Panc1 (cell line): ENCODE measurements around the gene HES6. TPM values are rescaled to one million over a fixed set of nuclear protein-coding genes. Genes with fewer than 3 reads are reported as not detected.

Source experiments
- ATAC-seq: fragments of 200-7000 bp; cut with Tn5 transposase; 2 replicates; pipeline ENCODE4 v1.9.1; 2020; ENCODE audit warnings: mild to moderate bottlenecking, moderate library complexity
- BruUV-seq: library from RNA; stranded (reverse); fragments of 400-500 nt; replicated peaks from 2 replicates; lab custom pipeline; 2021; lab: Mats Ljungman, UMichigan
- CTCF ChIA-PET: fragments of 300-600 bp; sonication (Branson Sonifier 250); formaldehyde crosslinking; loops from one replicate; lab custom pipeline; 2022; ENCODE audit warnings: antibody characterized with exemption; lab: Charles Lee
- POLR2A ChIA-PET: fragments of 300-600 bp; sonication (Branson Sonifier 250); formaldehyde crosslinking; loops from one replicate; lab custom pipeline; 2022; ENCODE audit warnings: antibody characterized with exemption; lab: Charles Lee
- DNase-seq: peaks from one replicate; pipeline ENCODE4 v3.0.0-alpha.2; 2010; ENCODE audit warnings: low read depth, low spot score
- H3K27ac ChIP-seq: 2 replicates; pipeline ENCODE4 v1.5.1; 2011; ENCODE audit warnings: mild to moderate bottlenecking, low read length, inconsistent platforms
- H3K27me3 ChIP-seq: fragments of 200-500 bp; sonication (Bioruptor generic); 2 replicates; pipeline ENCODE4 v1.6.0; 2014; ENCODE audit warnings: low read length, inconsistent platforms; ENCODE audit not compliant: control insufficient read depth, insufficient read depth
- H3K36me3 ChIP-seq: fragments of 200-500 bp; sonication (Bioruptor generic); 2 replicates; pipeline ENCODE4 v1.5.1; 2014; ENCODE audit warnings: inconsistent platforms, mild to moderate bottlenecking, low read length, moderate library complexity; ENCODE audit not compliant: control insufficient read depth, insufficient read depth
- H3K4me1 ChIP-seq: 2 replicates; pipeline ENCODE4 v1.5.1; 2011; ENCODE audit warnings: inconsistent platforms, mild to moderate bottlenecking, low read length, moderate library complexity; ENCODE audit not compliant: control insufficient read depth, insufficient read depth
- H3K4me3 ChIP-seq, 2 experiments: 2 replicates each; pipeline ENCODE4 v1.5.1; 2011 to 2012; ENCODE audit warnings: low read depth in 2 of 2, low read length in 2 of 2, mild to moderate bottlenecking in 2 of 2, inconsistent platforms in 1 of 2, moderate library complexity in 1 of 2
- H3K9me3 ChIP-seq: fragments of 200-500 bp; sonication (Bioruptor generic); 2 replicates; pipeline ENCODE4 v1.5.1; 2014; ENCODE audit warnings: low read depth, mild to moderate bottlenecking, inconsistent platforms, low read length, moderate library complexity; ENCODE audit not compliant: control insufficient read depth, insufficient read depth
- CTCF ChIP-seq: fragments of 450-650 bp; IDR thresholded peaks from 2 replicates; pipeline ENCODE4 v1.5.1; 2017; ENCODE audit warnings: mild to moderate bottlenecking
- POLR2AphosphoS5 ChIP-seq: IDR thresholded peaks from 2 replicates; pipeline ENCODE4 v1.6.1; 2012; ENCODE audit warnings: mild to moderate bottlenecking, low read depth, low read length, moderate library complexity
- REST ChIP-seq, 2 experiments: IDR thresholded peaks; 2 replicates each; pipeline ENCODE4 v1.6.1; 2011 to 2012; ENCODE audit warnings: low read depth in 2 of 2, control low read depth in 1 of 2, low read length in 1 of 2, mild to moderate bottlenecking in 1 of 2, moderate library complexity in 1 of 2; ENCODE audit not compliant: insufficient read depth in 1 of 2
- SIN3A ChIP-seq: IDR thresholded peaks from 2 replicates; pipeline ENCODE4 v1.6.1; 2012; ENCODE audit warnings: low read depth, mild to moderate bottlenecking, low read length, moderate library complexity, borderline replicate concordance; ENCODE audit not compliant: insufficient read depth
- TCF7L2 ChIP-seq: IDR thresholded peaks from 2 replicates; pipeline ENCODE4 v1.6.1; 2011; ENCODE audit warnings: mild to moderate bottlenecking, low read depth, low read length, inconsistent platforms
- in situ Hi-C: cut with HindIII; loops from 2 replicates; pipeline ENCODE4 v1.10.0; 2016; ENCODE audit warnings: low sequenced_read_pairs, low pct_unique_long_range_greater_than_20kb
- intact Hi-C: fragments of 100-400 bp; cut with micrococcal nuclease; formaldehyde crosslinking; loops from one replicate; pipeline ENCODE4 v1.10.0; 2022; ENCODE audit not compliant: unreplicated experiment
- total RNA-seq: library from RNA; stranded (reverse); gene quantifications from one replicate; pipeline ENCODE4 v1.2.1, GENCODE V29; 2021; ENCODE audit not compliant: unreplicated experiment

Gene HES6
- total RNA-seq, 1 experiment from 2014 or later: 42.0 TPM

DNA sequence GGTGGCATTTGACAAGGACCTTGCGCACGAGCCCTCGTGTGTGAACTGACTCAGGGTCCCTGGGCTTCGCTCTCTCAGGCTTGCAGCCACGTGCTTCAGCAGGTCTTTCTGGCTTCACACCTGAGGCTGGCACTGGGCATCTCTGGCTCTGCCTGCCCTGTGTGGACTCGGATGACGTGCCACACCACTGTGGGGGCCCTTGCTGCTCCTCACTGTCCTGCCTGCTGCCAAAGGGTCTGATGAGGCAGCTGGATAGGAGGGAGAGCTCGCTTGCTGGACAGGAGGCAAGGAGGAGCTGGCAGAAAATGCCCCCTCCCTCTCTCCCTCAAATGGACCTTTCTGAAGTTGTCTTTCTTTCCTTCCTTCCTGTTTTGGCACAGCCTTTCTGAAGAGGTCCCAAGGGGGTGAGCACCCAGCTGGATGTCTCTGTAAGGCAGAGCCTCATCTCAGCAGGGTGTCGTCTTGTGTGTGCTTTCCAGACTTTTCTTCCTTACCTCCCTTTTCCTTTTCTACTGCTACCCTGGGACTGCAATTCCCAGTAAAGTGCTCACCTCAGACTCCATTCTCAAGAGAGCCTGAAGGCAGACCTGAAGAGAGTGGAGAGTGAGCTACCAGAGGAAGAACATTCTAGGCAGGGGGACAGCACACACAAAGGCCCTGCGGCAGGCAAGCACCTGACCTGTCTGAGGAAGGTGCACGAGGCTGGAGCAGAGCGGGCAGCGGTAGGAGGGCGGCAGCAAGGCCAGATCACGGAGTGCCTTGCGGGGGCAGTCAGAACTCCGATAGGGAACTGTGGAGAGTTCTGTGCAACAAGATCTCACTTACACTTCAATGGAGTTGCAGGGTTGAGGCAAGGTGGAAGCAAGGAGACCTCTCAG lies 43.3 kb upstream of the HES6 start:
- DNase-seq (no peak), ATAC-seq (no peak)
- BruUV-seq: no TSS peak
- in situ Hi-C loops (no loop called here), intact Hi-C loops (no loop called here)
- no peak for TF ChIP-seq POLR2AphosphoS5
- TF ChIP-seq TCF7L2: no peak
- no peak for TF ChIP-seq SIN3A
- TF ChIP-seq CTCF: no peak
- no peak for TF ChIP-seq REST (IDR thresholded peaks at IDR 0.05; ENCODE audit: insufficient read depth in 1 of 2, low read depth in 2 of 2, low read length in 1 of 2)
- no peaks in the 10 kb centered on the region for H3K27me3 ChIP-seq
- H3K27ac ChIP-seq: no peak overlapping the region
- no peaks in the 10 kb centered on the region; the same call in 1 of the 2 replicates for H3K36me3 ChIP-seq
- CTCF ChIA-PET: interaction anchor here (1.0 kb wide), 1 partner anchor 19 kb away, joined by 3 read pairs; no protein-coding TSS in a partner anchor
- peaks cover 30% of the 10 kb centered on the region for H3K4me1 ChIP-seq
- POLR2A ChIA-PET: interaction anchor here (0.9 kb wide), 1 partner anchor 11 kb away, joined by 3 read pairs; no protein-coding TSS in a partner anchor
- no peak overlapping the region for H3K4me3 ChIP-seq
- H3K9me3 ChIP-seq: no peaks in the 10 kb centered on the region

DNA sequence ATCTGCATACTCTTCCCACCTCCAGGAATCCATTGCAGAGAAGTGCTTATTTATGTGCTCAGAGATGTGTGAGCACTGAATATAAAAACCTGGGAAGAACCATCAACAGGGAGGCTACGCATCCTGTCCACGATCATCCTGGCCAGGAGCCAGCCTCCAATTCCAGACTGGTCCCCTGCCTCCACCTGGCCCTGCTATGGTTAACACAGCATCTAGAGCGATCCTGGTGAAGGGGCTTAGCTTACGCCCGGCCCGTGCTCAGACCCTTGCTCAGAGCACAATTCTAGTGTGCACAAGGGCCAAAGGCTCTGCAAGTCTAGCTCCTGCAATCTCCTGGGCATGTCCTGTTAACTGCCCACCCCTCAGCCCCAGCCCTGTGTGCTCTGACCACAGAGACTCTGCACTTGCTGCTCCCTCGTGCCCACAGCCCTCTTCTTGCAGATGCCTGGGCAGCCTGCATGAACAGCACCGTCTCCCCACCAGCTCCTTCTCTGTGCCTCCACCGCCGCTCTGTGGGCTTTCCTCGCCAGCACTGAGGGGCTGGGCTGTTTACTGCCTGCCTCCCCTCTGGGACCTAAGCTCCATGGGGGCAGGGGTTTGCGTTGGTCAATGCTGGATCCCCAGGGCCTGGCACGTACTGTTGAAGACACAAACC lies 42.1 kb upstream of the HES6 start:
- peaks cover 25% of the 10 kb centered on the region for H3K4me1 ChIP-seq
- BruUV-seq: no TSS peak
- ChIA-PET POLR2A (no interaction called here), CTCF (no interaction called here)
- no peak overlapping the region for H3K27ac ChIP-seq
- intact Hi-C loops: no loop called here
- H3K36me3 ChIP-seq: no peaks in the 10 kb centered on the region
- no peaks in the 10 kb centered on the region for H3K9me3 ChIP-seq
- no peaks in the 10 kb centered on the region for H3K27me3 ChIP-seq
- no peak overlapping the region for H3K4me3 ChIP-seq
- ATAC-seq: no peak
- in situ Hi-C loops: no loop called here
- no peak for TF ChIP-seq TCF7L2
- no peak for TF ChIP-seq CTCF
- TF ChIP-seq SIN3A: no peak
- no peak for TF ChIP-seq REST (IDR thresholded peaks at IDR 0.05; ENCODE audit: insufficient read depth in 1 of 2, low read depth in 2 of 2, low read length in 1 of 2)
- TF ChIP-seq POLR2AphosphoS5: no peak
- DNase-seq: no peak
